SU-DHL-6 (cell line): ENCODE measurements around the gene BDKRB2.

Experiments
- H2AFZ ChIP-seq: fragments of 200-600 bp; sonication (generic); 2 replicates; pipeline ENCODE4 v1.6.1; 2014; ENCODE audit warnings: low read depth, mild to moderate bottlenecking, moderate library complexity, mixed read lengths, antibody characterized with exemption, low read length; ENCODE audit not compliant: severe bottlenecking
- H3F3A ChIP-seq: fragments of 200-600 bp; shearing (Covaris generic); 2 replicates; pipeline ENCODE4 v1.6.0; 2016; ENCODE audit warnings: antibody characterized with exemption, mild to moderate bottlenecking; ENCODE audit not compliant: insufficient read depth
- H3K27ac ChIP-seq: fragments of 200-600 bp; sonication (generic); 2 replicates; pipeline ENCODE4 v1.5.1; 2016; ENCODE audit warnings: low read depth, mild to moderate bottlenecking, low read length, moderate library complexity, mixed read lengths
- H3K27me3 ChIP-seq: fragments of 200-600 bp; sonication (generic), shearing (Covaris generic); 2 replicates; pipeline ENCODE4 v1.6.0; 2014; ENCODE audit warnings: mild to moderate bottlenecking, low read length
- H3K36me3 ChIP-seq: fragments of 200-600 bp; sonication (generic); 2 replicates; pipeline ENCODE4 v1.6.1; 2014; ENCODE audit warnings: mild to moderate bottlenecking, low read length, mixed read lengths
- H3K4me2 ChIP-seq: fragments of 300-600, 200-600 bp; shearing (Covaris generic), sonication (generic); 2 replicates; pipeline ENCODE4 v1.6.0; 2014; ENCODE audit warnings: low read length, low read depth, mild to moderate bottlenecking; ENCODE audit not compliant: poor library complexity, severe bottlenecking
- H3K4me3 ChIP-seq: fragments of 200-600 bp; sonication (generic); 2 replicates; pipeline ENCODE4 v1.5.1; 2014; ENCODE audit warnings: antibody characterized with exemption, low read length, mild to moderate bottlenecking, mixed read lengths; ENCODE audit not compliant: insufficient read depth, poor library complexity, severe bottlenecking
- H3K79me2 ChIP-seq: fragments of 200-600 bp; sonication (generic); 2 replicates; pipeline ENCODE4 v1.6.1; 2014; ENCODE audit warnings: mild to moderate bottlenecking, low read length, moderate library complexity; ENCODE audit not compliant: insufficient read depth
- H3K9ac ChIP-seq: fragments of 200-600 bp; sonication (generic); 2 replicates; pipeline ENCODE4 v1.7.0; 2014; ENCODE audit warnings: mild to moderate bottlenecking, low read length
- H3K9me2 ChIP-seq: fragments of 200-600 bp; sonication (generic); replicated peaks from 2 replicates; pipeline ENCODE4 v1.6.1; 2014; ENCODE audit warnings: low read length; ENCODE audit not compliant: insufficient read depth
- H3K9me3 ChIP-seq: fragments of 200-600 bp; sonication (generic); 2 replicates; pipeline ENCODE4 v1.6.1; 2014; ENCODE audit warnings: low read length, mixed read lengths; ENCODE audit not compliant: insufficient read depth
- H4K20me1 ChIP-seq: fragments of 200-600 bp; sonication (generic); 2 replicates; pipeline ENCODE4 v1.6.1; 2014; ENCODE audit warnings: low read depth, mild to moderate bottlenecking, antibody characterized with exemption, low read length, moderate library complexity, mixed read lengths
- CTCF ChIP-seq: fragments of 200-600 bp; sonication (generic); IDR thresholded peaks from one replicate; pipeline ENCODE4 v1.5.1; 2017; ENCODE audit warnings: antibody characterized with exemption, mild to moderate bottlenecking, low read length, moderate library complexity; ENCODE audit not compliant: insufficient read depth, poor library complexity, severe bottlenecking
- EZH2phosphoT487 ChIP-seq: fragments of 200-600 bp; sonication (generic), shearing (Covaris generic); conservative IDR thresholded peaks from 2 replicates; pipeline ENCODE4 v1.6.1; 2018; ENCODE audit warnings: mild to moderate bottlenecking, antibody characterized with exemption, low read length, moderate library complexity, mixed read lengths

The BDKRB2 gene

DNA sequence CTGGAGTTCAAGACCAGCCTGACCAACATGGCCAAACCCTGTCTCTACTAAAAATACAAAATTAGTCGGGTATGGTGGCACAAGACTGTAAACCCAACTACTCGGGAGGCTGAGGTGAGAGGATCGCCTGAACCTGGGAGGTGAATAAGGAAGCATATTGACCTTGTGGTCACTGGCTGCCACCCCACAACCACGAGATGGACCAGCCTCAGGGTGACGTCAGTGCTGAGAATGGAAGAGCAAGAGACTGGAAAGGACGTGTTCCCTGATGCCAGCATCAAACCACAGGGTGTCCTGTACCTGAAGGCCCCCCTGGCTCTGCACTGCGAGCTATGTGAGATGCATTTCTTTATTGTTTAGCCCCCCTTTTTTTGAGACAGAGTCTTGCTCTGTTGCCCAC lies 45.9 kb upstream of the BDKRB2 start:
- Histone ChIP-seq H3K4me3 (no peak overlapping the region), H3K9ac (no peak overlapping the region), H3K36me3 (no peaks in the 10 kb centered on the region), H2AFZ (no peak overlapping the region), H3K79me2 (no peaks in the 10 kb centered on the region), H3K27me3 (no peaks in the 10 kb centered on the region), H3K9me3 (no peaks in the 10 kb centered on the region), H3K27ac (no peak overlapping the region), H3K9me2 (no peaks in the 10 kb centered on the region), H3F3A (no peaks in the 10 kb centered on the region), H4K20me1 (no peaks in the 10 kb centered on the region), H3K4me2 (no peak overlapping the region)
- no peak for TF ChIP-seq EZH2phosphoT487
- no peak for TF ChIP-seq CTCF

DNA sequence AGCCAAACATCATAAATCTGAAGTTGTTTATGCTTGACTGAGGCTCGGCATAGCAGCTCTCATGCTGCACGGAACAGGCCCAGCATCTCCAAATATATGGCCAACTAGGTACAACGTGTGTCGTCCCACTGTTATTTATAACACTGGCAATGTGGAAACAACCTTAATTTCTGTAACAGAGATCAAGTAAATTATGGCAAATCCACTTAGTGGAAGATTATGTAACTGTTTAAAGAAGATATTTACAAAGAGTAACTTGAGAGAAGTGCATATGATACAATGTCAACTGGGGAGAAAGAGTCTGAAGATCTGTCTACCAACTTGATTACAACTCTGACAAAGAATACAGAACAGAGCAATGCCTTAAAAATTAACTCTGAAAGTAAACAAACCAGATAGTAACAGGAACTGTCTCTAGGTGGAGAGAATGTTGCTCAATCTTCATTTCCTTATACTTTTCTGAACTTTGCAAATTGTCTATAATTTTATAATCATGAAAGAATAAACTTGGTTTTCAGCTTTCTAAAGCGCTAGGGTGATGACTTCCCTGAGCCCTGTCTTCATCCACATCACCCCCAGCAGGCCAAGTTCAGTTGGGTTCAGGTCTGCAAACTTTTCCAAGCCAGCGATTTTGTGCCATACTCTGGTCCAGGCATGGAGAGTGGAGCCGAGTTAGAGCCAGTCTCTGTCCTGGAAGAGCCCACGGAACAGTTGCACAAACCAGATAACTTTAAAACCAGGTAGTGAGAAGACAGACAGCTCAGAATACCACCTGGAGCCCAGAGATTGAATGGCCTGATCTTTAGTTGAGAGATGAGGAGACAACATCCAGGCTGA lies 44.3 kb upstream of the BDKRB2 start:
- Histone ChIP-seq H3K27me3 (no peaks in the 10 kb centered on the region), H3F3A (no peaks in the 10 kb centered on the region), H3K4me3 (no peak overlapping the region), H2AFZ (no peak overlapping the region), H3K9me2 (no peaks in the 10 kb centered on the region), H3K79me2 (no peaks in the 10 kb centered on the region), H3K9ac (no peak overlapping the region), H3K4me2 (no peak overlapping the region), H3K36me3 (no peaks in the 10 kb centered on the region), H4K20me1 (no peaks in the 10 kb centered on the region), H3K27ac (no peak overlapping the region), H3K9me3 (no peaks in the 10 kb centered on the region)
- TF ChIP-seq CTCF = no peak
- TF ChIP-seq EZH2phosphoT487 = no peak

- H3K9ac ChIP-seq = no peak overlapping the region
These were observed 43.7 kb upstream of the BDKRB2 start for GRCh38 chr14:96160913-96161310.

More at GRCh38 chr14:96160913-96161310, 43.7 kb upstream of the BDKRB2 start:
- Histone ChIP-seq H3K9me3 (no peaks in the 10 kb centered on the region), H3K79me2 (no peaks in the 10 kb centered on the region), H3K9me2 (no peaks in the 10 kb centered on the region), H3K4me3 (no peak overlapping the region), H2AFZ (no peak overlapping the region), H3K27ac (no peak overlapping the region), H3K27me3 (no peaks in the 10 kb centered on the region), H3F3A (no peaks in the 10 kb centered on the region), H4K20me1 (no peaks in the 10 kb centered on the region), H3K36me3 (no peaks in the 10 kb centered on the region), H3K4me2 (no peak overlapping the region)
- TF ChIP-seq EZH2phosphoT487 = no peak
- no peak for TF ChIP-seq CTCF
